ENCODE data around the gene METTL16.

METTL16 gene

GRCh38 chr17:2377659-2378058 is 134.0 kb downstream of the METTL16 start:
- DNase-seq = no peak

- DNase-seq = no peak
These were observed 135.6 kb downstream of the METTL16 start for GRCh38 chr17:2376107-2376506.

- no peak for DNase-seq
These were observed 136.3 kb downstream of the METTL16 start for GRCh38 chr17:2375406-2375805.

GRCh38 chr17:2374549-2375285 is 137.0 kb downstream of the METTL16 start:
- DNase-seq = no peak

- DNase-seq = no peak
These were observed 138.5 kb downstream of the METTL16 start for GRCh38 chr17:2373179-2373578.

GRCh38 chr17:2372681-2373080 is 139.0 kb downstream of the METTL16 start:
- no peak for DNase-seq

GRCh38 chr17:2372180-2372579 is 139.5 kb downstream of the METTL16 start:
- DNase-seq = no peak

- DNase-seq = no peak
These were observed 140.2 kb downstream of the METTL16 start for GRCh38 chr17:2371183-2372130.

- no peak for DNase-seq
These were observed 141.5 kb downstream of the METTL16 start for GRCh38 chr17:2370211-2370589.

GRCh38 chr17:2369551-2370210 is 142.0 kb downstream of the METTL16 start:
- peak; percentile 37 for DNase-seq

- DNase-seq = no peak
These were observed 142.6 kb downstream of the METTL16 start for GRCh38 chr17:2369039-2369438.

GRCh38 chr17:2368359-2368758 is 143.3 kb downstream of the METTL16 start:
- peak; percentile 68 for DNase-seq

GRCh38 chr17:2366747-2367494 is 144.8 kb downstream of the METTL16 start:
- DNase-seq = no peak
